CD4-positive, alpha-beta T cell treated with Interleukin-12 subunit alpha and Interleukin-12 subunit beta, for 1 hour (primary cell): ENCODE measurements around the gene PRR12.
A peak's percentile ranks its signal among the peaks of the same experiment; 100 is the strongest.
"Not testable (repeated sequence)": the region's sequence is repeated elsewhere in the genome, so short reads cannot be mapped to it uniquely, and the experiment has no call there.

ENCODE experiments used
- DNase-seq: peaks from one replicate; pipeline ENCODE4 v3.0.0-alpha.2; 2020

PRR12 gene

GRCh38 chr19:49593233-49594113 is 2.5 kb downstream of the PRR12 start:
- peak; percentile 94 for DNase-seq

- DNase-seq: no peak
Observed at GRCh38 chr19:49594157-49594992, 3.4 kb downstream of the PRR12 start.

- DNase-seq: no peak
Observed at GRCh38 chr19:49594993-49595818, 4.2 kb downstream of the PRR12 start.

GRCh38 chr19:49595819-49596404 is 4.9 kb downstream of the PRR12 start:
- DNase-seq: no peak

GRCh38 chr19:49596407-49596806 is 5.4 kb downstream of the PRR12 start:
- DNase-seq: no peak

- no peak for DNase-seq
Observed at GRCh38 chr19:49596954-49597702, 6.1 kb downstream of the PRR12 start.

- no peak for DNase-seq
Observed at GRCh38 chr19:49597703-49597974, 6.7 kb downstream of the PRR12 start.

- no peak for DNase-seq
Observed at GRCh38 chr19:49599378-49600295, 8.7 kb downstream of the PRR12 start.

GRCh38 chr19:49601482-49602038 is 10.6 kb downstream of the PRR12 start:
- no peak for DNase-seq

- no peak for DNase-seq
Observed at GRCh38 chr19:49602806-49603205, 11.8 kb downstream of the PRR12 start.

- no peak for DNase-seq
Observed at GRCh38 chr19:49605605-49606004, 14.6 kb downstream of the PRR12 start.

- DNase-seq: no peak
Observed at GRCh38 chr19:49609499-49610092, 18.6 kb downstream of the PRR12 start.

- no peak for DNase-seq
Observed at GRCh38 chr19:49613374-49613773, 22.4 kb downstream of the PRR12 start.

GRCh38 chr19:49614096-49614833 is 23.3 kb downstream of the PRR12 start:
- peak; percentile 17 for DNase-seq

GRCh38 chr19:49615861-49616260 is 24.9 kb downstream of the PRR12 start:
- no peak for DNase-seq

- no peak for DNase-seq
Observed at GRCh38 chr19:49616532-49616931, 25.6 kb downstream of the PRR12 start.

GRCh38 chr19:49616945-49617344 is 26.0 kb downstream of the PRR12 start:
- no peak for DNase-seq

GRCh38 chr19:49617860-49618259 is 26.9 kb downstream of the PRR12 start:
- DNase-seq: not testable (repeated sequence)
